Measurements from ENCODE around the gene ZBTB46.

DNA sequence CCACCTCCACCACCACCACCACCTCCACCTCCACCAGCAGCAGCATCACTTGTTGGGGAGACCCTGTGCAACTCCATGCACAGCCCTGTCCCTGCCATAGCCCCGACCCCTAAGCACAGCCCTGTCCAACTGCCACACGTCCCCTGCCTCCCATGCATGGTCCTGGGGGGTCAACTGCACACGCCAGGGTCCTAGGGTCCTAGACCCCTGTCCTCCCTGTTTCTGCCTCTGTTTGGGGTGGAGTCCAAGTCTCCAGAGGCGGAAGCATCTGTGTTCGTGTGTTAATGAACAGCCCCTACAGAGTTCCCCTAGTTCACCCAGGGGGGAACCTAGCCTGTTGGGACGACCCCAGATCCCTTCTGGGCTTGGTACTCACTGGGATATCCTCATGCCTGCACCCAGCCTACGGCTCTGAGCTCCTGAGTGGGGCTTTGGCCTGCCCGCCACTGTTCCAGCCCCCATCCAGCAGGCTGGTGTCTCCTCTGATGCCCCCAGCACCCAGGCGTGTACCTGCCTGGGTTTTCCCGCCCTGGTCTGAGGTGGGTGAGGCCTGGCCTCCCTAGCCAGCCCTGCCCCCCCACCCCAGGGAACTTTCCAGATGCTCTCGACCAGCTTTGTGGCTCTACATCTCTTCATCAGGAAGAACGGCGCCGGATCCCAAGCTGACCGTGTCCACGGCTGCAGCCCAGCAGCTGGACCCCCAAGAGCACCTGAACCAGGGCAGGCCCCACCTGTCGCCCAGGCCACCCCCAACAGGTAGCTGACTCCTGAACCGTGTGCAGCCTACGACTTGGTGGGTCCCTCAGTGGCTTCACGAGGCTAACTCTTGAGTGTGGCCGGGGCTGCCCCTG lies 137.1 kb downstream of the ZBTB46 start:
- TF ChIP-seq, protein P1, sequence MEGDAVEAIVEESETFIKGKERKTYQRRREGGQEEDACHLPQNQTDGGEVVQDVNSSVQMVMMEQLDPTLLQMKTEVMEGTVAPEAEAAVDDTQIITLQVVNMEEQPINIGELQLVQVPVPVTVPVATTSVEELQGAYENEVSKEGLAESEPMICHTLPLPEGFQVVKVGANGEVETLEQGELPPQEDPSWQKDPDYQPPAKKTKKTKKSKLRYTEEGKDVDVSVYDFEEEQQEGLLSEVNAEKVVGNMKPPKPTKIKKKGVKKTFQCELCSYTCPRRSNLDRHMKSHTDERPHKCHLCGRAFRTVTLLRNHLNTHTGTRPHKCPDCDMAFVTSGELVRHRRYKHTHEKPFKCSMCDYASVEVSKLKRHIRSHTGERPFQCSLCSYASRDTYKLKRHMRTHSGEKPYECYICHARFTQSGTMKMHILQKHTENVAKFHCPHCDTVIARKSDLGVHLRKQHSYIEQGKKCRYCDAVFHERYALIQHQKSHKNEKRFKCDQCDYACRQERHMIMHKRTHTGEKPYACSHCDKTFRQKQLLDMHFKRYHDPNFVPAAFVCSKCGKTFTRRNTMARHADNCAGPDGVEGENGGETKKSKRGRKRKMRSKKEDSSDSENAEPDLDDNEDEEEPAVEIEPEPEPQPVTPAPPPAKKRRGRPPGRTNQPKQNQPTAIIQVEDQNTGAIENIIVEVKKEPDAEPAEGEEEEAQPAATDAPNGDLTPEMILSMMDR (conservative IDR thresholded peaks at IDR 0.05), result no peak
- TF ChIP-seq EZH2 (IDR thresholded peaks at IDR 0.05; ENCODE audit: low read depth), result no peak
